ENCODE results near the gene RAB3A.

Gene RAB3A

GRCh38 chr19:18156268-18156667 lies 47.6 kb downstream of the RAB3A start:
- Mint-ChIP-seq H3K36me3 (peaks cover 4% of the 10 kb centered on the region), H3K4me3 (no peak overlapping the region), H3K27ac (no peak overlapping the region), H3K4me1 (peaks cover 35% of the 10 kb centered on the region), H3K9me3 (no peaks in the 10 kb centered on the region), H3K27me3 (no peaks in the 10 kb centered on the region)

- Mint-ChIP-seq H3K4me1 (peaks cover 30% of the 10 kb centered on the region), H3K27me3 (no peaks in the 10 kb centered on the region), H3K4me3 (no peak overlapping the region), H3K27ac (peak overlapping the region; percentile 1), H3K36me3 (peaks cover 3% of the 10 kb centered on the region), H3K9me3 (no peaks in the 10 kb centered on the region)
Observed at GRCh38 chr19:18155095-18156087, 48.5 kb downstream of the RAB3A start.

GRCh38 chr19:18153556-18154134 lies 50.2 kb downstream of the RAB3A start:
- peaks cover 28% of the 10 kb centered on the region for H3K4me1 Mint-ChIP-seq

GRCh38 chr19:18152817-18153555 lies 50.9 kb downstream of the RAB3A start, which contains the start of gene PIK3R2:
TSS of gene PIK3R2 (plus strand) at chr19:18153163. CDS start at chr19:18155880, 2,717 bp downstream.
- peak within 1 kb of the TSS; percentile 93 for H3K27ac Mint-ChIP-seq
- H3K9me3 Mint-ChIP-seq = no peaks in the 10 kb centered on the region
- peak within 1 kb of the TSS; percentile 89 for H3K4me3 Mint-ChIP-seq
- peaks cover 28% of the 10 kb centered on the region for H3K4me1 Mint-ChIP-seq
- no peaks in the 10 kb centered on the region for H3K27me3 Mint-ChIP-seq
- peaks cover 2% of the 10 kb centered on the region for H3K36me3 Mint-ChIP-seq

More at GRCh38 chr19:18153556-18154134, 50.2 kb downstream of the RAB3A start:
- H3K27ac Mint-ChIP-seq = peak overlapping the region; percentile 93
- peaks cover 2% of the 10 kb centered on the region for H3K36me3 Mint-ChIP-seq
- peak overlapping the region; percentile 89 for H3K4me3 Mint-ChIP-seq
- H3K9me3 Mint-ChIP-seq = no peaks in the 10 kb centered on the region
- no peaks in the 10 kb centered on the region for H3K27me3 Mint-ChIP-seq

GRCh38 chr19:18152442-18152816 lies 51.4 kb downstream of the RAB3A start:
- Mint-ChIP-seq H3K27ac (peak overlapping the region; percentile 93), H3K4me1 (peaks cover 28% of the 10 kb centered on the region), H3K9me3 (no peaks in the 10 kb centered on the region), H3K4me3 (peak overlapping the region; percentile 84), H3K27me3 (no peaks in the 10 kb centered on the region), H3K36me3 (peaks cover 2% of the 10 kb centered on the region)

DNA sequence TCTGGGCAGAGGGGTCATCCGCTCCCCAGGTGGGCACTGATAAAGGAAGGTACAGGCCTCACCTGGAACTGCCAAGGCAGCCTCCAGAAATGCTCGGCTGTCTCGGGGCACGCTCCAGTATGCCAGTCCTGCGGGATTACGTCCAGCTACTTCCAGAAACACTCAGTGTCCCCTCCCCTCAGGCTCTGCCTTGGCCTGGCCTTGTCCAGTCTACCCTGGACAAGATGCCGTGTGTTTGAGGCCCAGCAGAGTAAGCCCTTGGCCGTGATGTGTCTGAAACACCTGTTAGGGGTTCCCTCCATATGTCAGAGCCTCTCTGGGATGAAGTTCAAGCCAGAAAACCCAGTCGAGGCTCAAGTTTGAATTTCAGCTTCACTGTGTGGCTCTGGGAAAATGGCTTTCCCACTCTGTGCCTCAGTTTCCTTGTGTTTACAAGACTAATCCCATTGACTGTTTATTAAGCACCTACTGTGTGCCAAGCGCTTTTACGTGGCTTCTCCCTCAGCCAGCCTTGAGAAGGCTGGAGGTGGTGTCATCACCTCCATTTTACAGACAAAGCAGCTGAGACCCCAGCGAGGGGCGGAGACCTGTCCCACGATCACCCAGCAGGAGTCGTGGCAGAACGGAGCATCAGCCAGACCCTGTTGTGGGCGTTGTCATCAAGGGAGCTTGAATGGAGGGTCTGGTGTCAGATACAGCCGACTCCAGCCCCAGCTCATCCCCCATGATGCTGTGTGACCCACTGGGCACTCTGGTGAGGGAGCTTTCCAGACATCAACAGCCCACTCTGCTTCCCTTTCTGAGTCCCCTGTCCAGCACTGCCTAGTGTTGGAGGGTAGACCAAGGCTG lies 52.8 kb downstream of the RAB3A start:
- peaks cover 5% of the 10 kb centered on the region for H3K36me3 Mint-ChIP-seq
- no peaks in the 10 kb centered on the region for H3K9me3 Mint-ChIP-seq
- H3K27ac Mint-ChIP-seq = peak overlapping the region; percentile 93
- no peak overlapping the region for H3K4me3 Mint-ChIP-seq
- H3K27me3 Mint-ChIP-seq = no peaks in the 10 kb centered on the region
- H3K4me1 Mint-ChIP-seq = peaks cover 22% of the 10 kb centered on the region

- Mint-ChIP-seq H3K27ac (no peak overlapping the region), H3K4me3 (peak overlapping the region; percentile 27), H3K36me3 (peaks cover 5% of the 10 kb centered on the region), H3K9me3 (no peaks in the 10 kb centered on the region), H3K27me3 (no peaks in the 10 kb centered on the region), H3K4me1 (peaks cover 17% of the 10 kb centered on the region)
Observed at GRCh38 chr19:18149596-18149975, 54.3 kb downstream of the RAB3A start.

DNA sequence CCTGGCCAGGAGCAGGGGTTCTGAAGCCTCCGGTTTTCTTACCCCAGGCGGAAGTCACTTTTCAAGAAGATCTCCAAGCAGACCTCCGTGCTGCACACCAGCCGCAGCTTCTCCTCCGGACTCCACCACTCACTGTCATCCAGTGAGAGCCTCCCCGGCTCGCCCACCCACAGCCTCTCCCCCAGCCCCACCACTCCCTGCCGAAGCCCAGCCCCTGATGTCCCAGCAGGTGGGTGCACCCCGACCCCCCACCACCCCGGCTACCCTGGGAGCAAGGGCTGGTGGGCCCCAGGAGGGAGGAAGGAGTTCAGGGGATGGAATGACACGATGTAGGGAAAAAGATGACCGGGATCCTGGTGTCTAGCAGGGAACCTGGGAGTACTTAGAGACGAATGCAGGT lies 56.4 kb downstream of the RAB3A start:
- Mint-ChIP-seq H3K27ac (no peak overlapping the region), H3K27me3 (no peaks in the 10 kb centered on the region), H3K4me1 (peaks cover 7% of the 10 kb centered on the region), H3K36me3 (peaks cover 7% of the 10 kb centered on the region), H3K4me3 (no peak overlapping the region), H3K9me3 (no peaks in the 10 kb centered on the region)

Data from activated naive CD4-positive, alpha-beta T cell treated with anti-CD3 and anti-CD28 coated beads, Interleukin-2, amount 50 U/mL, for 24 hours (primary cell).